ENCODE measurements around the gene CRYGN.

Gene CRYGN

GRCh38 chr7:151387161-151388006 is 52.6 kb downstream of the CRYGN start:
- DNase-seq (ENCODE audit: low read depth) = no peak
- no peak for TF ChIP-seq CTCF (conservative IDR thresholded peaks at IDR 0.05; ENCODE audit: control insufficient read depth, insufficient read depth, low read depth, low read length)
- no peak overlapping the region for H3K4me3 ChIP-seq (ENCODE audit: control insufficient read depth, low read depth, low read length)

- DNase-seq (ENCODE audit: low read depth) = no peak
- no peak for TF ChIP-seq CTCF (conservative IDR thresholded peaks at IDR 0.05; ENCODE audit: control insufficient read depth, insufficient read depth, low read depth, low read length)
- no peak overlapping the region for H3K4me3 ChIP-seq (ENCODE audit: control insufficient read depth, low read depth, low read length)
Measured at GRCh38 chr7:151386301-151387160, 53.4 kb downstream of the CRYGN start.

- TF ChIP-seq CTCF (conservative IDR thresholded peaks at IDR 0.05; ENCODE audit: control insufficient read depth, insufficient read depth, low read depth, low read length) = no peak
- H3K4me3 ChIP-seq (ENCODE audit: control insufficient read depth, low read depth, low read length) = no peak overlapping the region
- DNase-seq (ENCODE audit: low read depth) = no peak
Measured at GRCh38 chr7:151385626-151386300, 54.2 kb downstream of the CRYGN start.

- H3K4me3 ChIP-seq (ENCODE audit: control insufficient read depth, low read depth, low read length) = no peak overlapping the region
- DNase-seq (ENCODE audit: low read depth) = no peak
- TF ChIP-seq CTCF (conservative IDR thresholded peaks at IDR 0.05; ENCODE audit: control insufficient read depth, insufficient read depth, low read depth, low read length) = no peak
Measured at GRCh38 chr7:151384776-151385625, 54.9 kb downstream of the CRYGN start.

GRCh38 chr7:151384352-151384697 is 55.6 kb downstream of the CRYGN start:
- DNase-seq (ENCODE audit: low read depth) = no peak
- no peak for TF ChIP-seq CTCF (conservative IDR thresholded peaks at IDR 0.05; ENCODE audit: control insufficient read depth, insufficient read depth, low read depth, low read length)
- H3K4me3 ChIP-seq (ENCODE audit: control insufficient read depth, low read depth, low read length) = no peak overlapping the region
